A673 (cell line): Measurements from ENCODE around the gene ELAVL1. TPM values are rescaled to one million over a fixed set of nuclear protein-coding genes. Genes with fewer than 3 reads are reported as not detected.

Source experiments
- BruUV-seq: library from RNA; stranded (reverse); fragments of 400-500 nt; replicated peaks from 2 replicates; lab custom pipeline; 2021; lab: Mats Ljungman, UMichigan
- CTCF ChIA-PET: fragments of 300-600 bp; sonication (Branson Sonifier 250); formaldehyde crosslinking; loops from one replicate; lab custom pipeline; 2022; ENCODE audit warnings: antibody characterized with exemption; lab: Charles Lee
- POLR2A ChIA-PET: fragments of 300-600 bp; sonication (Branson Sonifier 250); formaldehyde crosslinking; loops from one replicate; lab custom pipeline; 2022; ENCODE audit warnings: antibody characterized with exemption; ENCODE audit not compliant: low non-redundant PET; lab: Charles Lee
- DNase-seq: peaks from one replicate; pipeline ENCODE4 v3.0.0-alpha.2; 2015; ENCODE audit warnings: low spot score
- H3K27ac ChIP-seq: fragments of 200-600 bp; sonication (generic); 2 replicates; pipeline ENCODE4 v1.5.1; 2016; ENCODE audit warnings: mixed run types, low read depth, mild to moderate bottlenecking, mixed read lengths, antibody characterized with exemption, low read length; ENCODE audit not compliant: poor library complexity, severe bottlenecking
- H3K27me3 ChIP-seq: fragments of 200-600 bp; sonication (generic); replicated peaks from 2 replicates; pipeline ENCODE4 v1.6.1; 2017; ENCODE audit warnings: mixed run types, low read depth, mild to moderate bottlenecking, mixed read lengths, antibody characterized with exemption, low read length; ENCODE audit not compliant: insufficient read depth, poor library complexity
- H3K36me3 ChIP-seq: fragments of 200-600 bp; sonication (generic); 2 replicates; pipeline ENCODE4 v1.6.1; 2016; ENCODE audit warnings: mixed run types, mild to moderate bottlenecking, mixed read lengths, antibody characterized with exemption, low read length; ENCODE audit not compliant: insufficient read depth, poor library complexity, severe bottlenecking
- H3K4me1 ChIP-seq: fragments of 200-600 bp; sonication (generic); 2 replicates; pipeline ENCODE4 v1.6.1; 2017; ENCODE audit warnings: mixed run types, mild to moderate bottlenecking, mixed read lengths, antibody characterized with exemption, low read length; ENCODE audit not compliant: insufficient read depth, poor library complexity, severe bottlenecking
- H3K4me3 ChIP-seq: fragments of 200-600 bp; sonication (generic); 2 replicates; pipeline ENCODE4 v1.5.1; 2016; ENCODE audit warnings: low read depth, mixed run types, mild to moderate bottlenecking, mixed read lengths, low read length; ENCODE audit not compliant: poor library complexity, severe bottlenecking
- H3K9me3 ChIP-seq: fragments of 200-600 bp; sonication (generic); 2 replicates; pipeline ENCODE4 v1.6.1; 2016; ENCODE audit warnings: mixed run types, low read depth, mild to moderate bottlenecking, mixed read lengths, antibody characterized with exemption, low read length; ENCODE audit not compliant: poor library complexity, severe bottlenecking
- CTCF ChIP-seq: fragments of 300-800, 200-600 bp; sonication (generic); conservative IDR thresholded peaks from 2 replicates; pipeline ENCODE4 v1.5.1; 2017; ENCODE audit warnings: low read depth, mild to moderate bottlenecking, antibody characterized with exemption, low read length, moderate library complexity, mixed read lengths
- EZH2 ChIP-seq: fragments of 200-600 bp; sonication (generic); IDR thresholded peaks from 2 replicates; pipeline ENCODE4 v1.6.1; 2017; ENCODE audit warnings: borderline replicate concordance, low read depth, mild to moderate bottlenecking, mixed read lengths, antibody characterized with exemption, low read length; ENCODE audit not compliant: poor library complexity, severe bottlenecking
- intact Hi-C: fragments of 100-400 bp; cut with micrococcal nuclease; formaldehyde crosslinking; loops from one replicate; pipeline ENCODE4 v1.10.0; 2022; ENCODE audit not compliant: unreplicated experiment
- total RNA-seq: library from RNA; stranded (reverse); gene quantifications from 2 replicates; pipeline ENCODE4 v1.2.3, GENCODE V29; 2021

The ELAVL1 gene
- total RNA-seq, 1 experiment from 2014 or later = 171 TPM

- peaks cover 41% of the 10 kb centered on the region for H3K4me1 ChIP-seq
- no TSS peak for BruUV-seq
- ChIA-PET POLR2A (no interaction called here), CTCF (no interaction called here)
- DNase-seq = no peak
- H3K27me3 ChIP-seq = no peaks in the 10 kb centered on the region
- H3K36me3 ChIP-seq = peaks cover 15% of the 10 kb centered on the region
- H3K9me3 ChIP-seq = no peaks in the 10 kb centered on the region
- no peak for TF ChIP-seq CTCF
- no peak for TF ChIP-seq EZH2
- H3K27ac ChIP-seq = no peak overlapping the region
- no peak overlapping the region for H3K4me3 ChIP-seq
- intact Hi-C loops = loop anchor here (5.0 kb wide), 1 partner anchor 51 kb away; the partner anchor contains the start of gene PRR36
Measured at GRCh38 chr19:7922836-7923195, 82.6 kb downstream of the ELAVL1 start.

- intact Hi-C loops = loop anchor here (5.0 kb wide), 1 partner anchor 50 kb away; the partner anchor contains the start of gene PRR36
- Histone ChIP-seq H3K27me3 (no peaks in the 10 kb centered on the region), H3K4me1 (peaks cover 47% of the 10 kb centered on the region), H3K9me3 (no peaks in the 10 kb centered on the region), H3K36me3 (peaks cover 15% of the 10 kb centered on the region), H3K4me3 (no peak overlapping the region), H3K27ac (no peak overlapping the region)
- POLR2A ChIA-PET = no interaction called here
- CTCF ChIA-PET = interaction anchor here (2.5 kb wide), 1 partner anchor 22 kb away, joined by 10 read pairs; the partner anchor contains the start of gene TIMM44
- no peak for DNase-seq
- TF ChIP-seq CTCF = no peak
- no peak for TF ChIP-seq EZH2
- TSS peak; percentile 49 for BruUV-seq
Measured at GRCh38 chr19:7921967-7922835, 83.2 kb downstream of the ELAVL1 start.

DNA sequence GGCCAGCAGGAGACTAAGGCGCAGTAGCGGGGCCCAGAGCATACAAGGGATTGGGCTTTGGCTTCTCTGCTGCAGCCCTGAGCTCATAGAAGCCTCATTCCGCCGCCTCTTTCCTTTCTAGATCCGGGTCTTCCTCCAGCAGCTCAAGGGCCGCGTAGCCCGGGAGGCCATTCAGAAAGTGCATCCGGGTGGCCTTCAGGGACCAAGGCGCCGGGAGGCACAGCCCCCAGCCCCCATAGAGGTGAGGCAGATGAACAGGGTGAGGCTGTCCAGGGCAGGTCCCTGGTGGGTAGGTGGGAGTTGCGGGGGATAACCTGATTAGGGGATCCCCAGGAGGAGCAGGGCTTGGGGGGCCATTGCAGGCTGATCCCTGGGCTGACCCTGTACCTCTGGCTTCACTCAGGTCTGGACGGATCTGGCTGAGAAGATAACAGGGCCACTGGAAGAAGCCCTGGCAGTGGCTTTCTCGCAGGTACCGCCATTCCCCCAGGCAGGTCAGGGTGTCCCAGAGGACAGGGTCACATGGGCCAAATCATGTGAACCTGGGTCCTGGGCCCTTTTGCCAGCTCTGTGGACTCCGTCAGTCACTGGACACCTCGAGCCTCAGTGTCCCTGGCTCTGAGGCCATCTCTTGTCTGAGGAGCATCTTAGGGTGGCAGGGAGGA, 84.0 kb downstream of the ELAVL1 start:
- H3K4me3 ChIP-seq = peak overlapping the region; percentile 43
- peaks cover 6% of the 10 kb centered on the region for H3K27me3 ChIP-seq
- H3K4me1 ChIP-seq = peaks cover 54% of the 10 kb centered on the region
- ChIA-PET POLR2A (no interaction called here), CTCF (interaction anchor here (0.7 to 2.5 kb wide), 5 partner anchors 18 to 353 kb away, joined by 3 to 11 read pairs (median 5); partner anchors contain the start of genes MAP2K7 and TIMM44)
- intact Hi-C loops = loop anchor here (5.0 kb wide), 1 partner anchor 49 kb away; the partner anchor contains the start of gene PRR36
- no peak for DNase-seq
- no TSS peak for BruUV-seq
- H3K9me3 ChIP-seq = no peaks in the 10 kb centered on the region
- peak overlapping the region; percentile 55 for H3K27ac ChIP-seq
- peaks cover 15% of the 10 kb centered on the region for H3K36me3 ChIP-seq
- no peak for TF ChIP-seq CTCF
